Measurements from ENCODE around the gene BMAL2. TPM values are rescaled to one million over a fixed set of nuclear protein-coding genes. Genes with fewer than 3 reads are reported as not detected.

BMAL2 gene
- total RNA-seq, 6 experiments from 2014 or later: 23.1 to 47.1 (median 39.9) TPM

GRCh38 chr12:27343255-27344000, 10.8 kb downstream of the BMAL2 start:
- Mint-ChIP-seq H3K9me3 (no peaks in the 10 kb centered on the region; the same call in 1 of the 2 replicates), H3K4me1 (ENCODE audit: low read depth) (peaks cover 87% of the 10 kb centered on the region), H3K4me3 (peak overlapping the region; percentile 76), H3K36me3 (ENCODE audit: low read depth) (peaks cover 26% of the 10 kb centered on the region), H3K27ac (peak overlapping the region; percentile 99), H3K27me3 (ENCODE audit: insufficient read depth) (no peaks in the 10 kb centered on the region; the same call in 1 of the 2 replicates)
- TF ChIP-seq CTCF (IDR thresholded peaks at IDR 0.05): no peak
- peak; percentile 94 for DNase-seq

GRCh38 chr12:27344246-27344645, 11.6 kb downstream of the BMAL2 start:
- Mint-ChIP-seq H3K27ac (peak overlapping the region; percentile 99), H3K4me1 (ENCODE audit: low read depth) (peaks cover 86% of the 10 kb centered on the region), H3K4me3 (peak overlapping the region; percentile 76), H3K27me3 (ENCODE audit: insufficient read depth) (no peaks in the 10 kb centered on the region; the same call in 1 of the 2 replicates), H3K9me3 (no peaks in the 10 kb centered on the region; the same call in 1 of the 2 replicates), H3K36me3 (ENCODE audit: low read depth) (peaks cover 19% of the 10 kb centered on the region)
- no peak for DNase-seq
- TF ChIP-seq CTCF (IDR thresholded peaks at IDR 0.05): no peak

- no peak for TF ChIP-seq CTCF (IDR thresholded peaks at IDR 0.05)
- no peak for DNase-seq
- no peaks in the 10 kb centered on the region; the same call in 1 of the 2 replicates for H3K9me3 Mint-ChIP-seq
Measured at GRCh38 chr12:27344760-27345159, 12.1 kb downstream of the BMAL2 start.

GRCh38 chr12:27345376-27345775, 12.7 kb downstream of the BMAL2 start:
- no peak for DNase-seq
- no peak for TF ChIP-seq CTCF (IDR thresholded peaks at IDR 0.05)

More at GRCh38 chr12:27344760-27345159, 12.1 kb downstream of the BMAL2 start:
- H3K4me1 Mint-ChIP-seq (ENCODE audit: low read depth): peaks cover 82% of the 10 kb centered on the region
- no peak overlapping the region; the same call in 1 of the 2 replicates for H3K4me3 Mint-ChIP-seq
- no peaks in the 10 kb centered on the region for H3K27me3 Mint-ChIP-seq (ENCODE audit: insufficient read depth)
- H3K36me3 Mint-ChIP-seq (ENCODE audit: low read depth): peaks cover 14% of the 10 kb centered on the region
- peak overlapping the region; percentile 99 for H3K27ac Mint-ChIP-seq

GRCh38 chr12:27347779-27348178, 15.1 kb downstream of the BMAL2 start:
- no peaks in the 10 kb centered on the region for H3K36me3 Mint-ChIP-seq (ENCODE audit: low read depth)
- H3K27me3 Mint-ChIP-seq (ENCODE audit: insufficient read depth): no peaks in the 10 kb centered on the region
- no peak for TF ChIP-seq CTCF (IDR thresholded peaks at IDR 0.05)
- peaks cover 52% of the 10 kb centered on the region for H3K4me1 Mint-ChIP-seq (ENCODE audit: low read depth)
- DNase-seq: no peak
- H3K4me3 Mint-ChIP-seq: no peak overlapping the region
- H3K27ac Mint-ChIP-seq: no peak overlapping the region
- no peaks in the 10 kb centered on the region for H3K9me3 Mint-ChIP-seq

More at GRCh38 chr12:27345376-27345775, 12.7 kb downstream of the BMAL2 start:
- Mint-ChIP-seq H3K4me1 (ENCODE audit: low read depth) (peaks cover 76% of the 10 kb centered on the region), H3K4me3 (no peak overlapping the region), H3K27me3 (ENCODE audit: insufficient read depth) (no peaks in the 10 kb centered on the region), H3K36me3 (ENCODE audit: low read depth) (peaks cover 8% of the 10 kb centered on the region), H3K9me3 (no peaks in the 10 kb centered on the region; the same call in 1 of the 2 replicates), H3K27ac (peak overlapping the region; percentile 62)

Measured in HFFc6 (cell line).